SK-MEL-5 (cell line): ENCODE results near the gene CORO2B. TPM values are rescaled to one million over a fixed set of nuclear protein-coding genes. Genes with fewer than 3 reads are reported as not detected.

Experiments
- DNase-seq: peaks from one replicate; pipeline ENCODE4 v3.0.0-alpha.2; 2016; ENCODE audit warnings: low read depth, low spot score
- in situ Hi-C: cut with HindIII; loops from 2 replicates; pipeline ENCODE4 v1.10.0; 2016; ENCODE audit warnings: low sequenced_read_pairs, high pct_unique_total_duplicates, low pct_unique_long_range_greater_than_20kb
- polyA plus RNA-seq, 2 experiments: library from polyadenylated mRNA; depleted of rRNA; stranded (reverse); fragments of >200 nt; gene quantifications; 2 replicates each; pipeline ENCODE4 v1.2.3, GENCODE V29; 2015
- total RNA-seq: library from RNA; depleted of rRNA; stranded (reverse); fragments of >200 nt; shearing (Covaris generic); gene quantifications from 2 replicates; pipeline ENCODE4 v1.2.3, GENCODE V29; 2014; rRNA removed

Gene CORO2B
- total RNA-seq = 0.13 TPM in 1 of 2 replicates, not detected in the other
- 0.03 and 0.06 TPM in 2 replicates for polyA plus RNA-seq (2015; cell fraction: cytosol; rRNA removed)
- not detected in 2 replicates for polyA plus RNA-seq (2015; cell fraction: nucleus; rRNA removed)

- in situ Hi-C loops = no loop called here
- DNase-seq = no peak
Measured at GRCh38 chr15:68578980-68579935, at the start of gene CORO2B. TSS of gene CORO2B (plus strand) at chr15:68578993. CDS start at chr15:68579263, 270 bp downstream.

GRCh38 chr15:68531387-68532179 lies 47.2 kb upstream of the CORO2B start:
- DNase-seq = no peak
- in situ Hi-C loops = no loop called here

DNA sequence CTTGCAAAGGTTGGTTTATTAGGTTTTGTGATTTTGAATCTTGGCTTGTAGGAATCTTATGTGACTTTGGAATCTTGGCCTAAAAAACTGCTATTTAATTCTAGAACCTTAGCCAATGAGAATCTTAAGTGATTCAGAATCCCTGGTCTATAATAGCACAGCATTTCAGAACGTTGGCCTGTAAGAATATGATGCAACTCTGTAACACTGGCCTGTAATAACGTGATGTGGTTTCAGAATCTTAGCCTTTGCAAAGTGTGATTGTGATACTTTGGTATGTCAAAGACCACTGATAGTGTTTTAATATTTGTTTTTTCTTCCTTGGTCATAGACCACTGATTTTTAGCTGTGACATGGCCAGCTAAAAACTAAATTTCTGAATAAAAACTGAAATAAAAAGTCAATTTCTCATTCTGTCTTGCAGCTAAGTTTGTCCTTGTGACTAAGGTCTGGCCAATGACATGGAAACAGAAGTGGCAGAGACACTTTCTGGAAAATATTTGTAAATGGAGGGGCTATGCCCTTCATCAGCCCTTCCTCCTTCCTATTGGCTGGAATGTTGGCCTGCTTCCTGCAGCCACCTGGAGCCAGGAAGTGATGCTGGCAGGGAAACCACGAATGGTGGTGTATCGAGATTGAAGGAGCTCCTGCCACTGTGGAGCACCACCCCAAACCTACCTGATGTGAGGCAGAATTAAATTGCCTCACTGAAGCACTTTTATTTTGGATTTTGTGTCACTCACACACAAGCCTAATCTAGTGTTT lies 42.3 kb upstream of the CORO2B start:
- DNase-seq = no peak
- in situ Hi-C loops = no loop called here

- no peak for DNase-seq
- in situ Hi-C loops = no loop called here
Measured at GRCh38 chr15:68537097-68537496, 41.7 kb upstream of the CORO2B start.

GRCh38 chr15:68537506-68537905 lies 41.3 kb upstream of the CORO2B start:
- DNase-seq = no peak

GRCh38 chr15:68538311-68538710 lies 40.5 kb upstream of the CORO2B start:
- in situ Hi-C loops = no loop called here
- no peak for DNase-seq

More at GRCh38 chr15:68537506-68537905, 41.3 kb upstream of the CORO2B start:
- in situ Hi-C loops = no loop called here

GRCh38 chr15:68541743-68542142 lies 37.0 kb upstream of the CORO2B start:
- DNase-seq = no peak
- in situ Hi-C loops = no loop called here

DNA sequence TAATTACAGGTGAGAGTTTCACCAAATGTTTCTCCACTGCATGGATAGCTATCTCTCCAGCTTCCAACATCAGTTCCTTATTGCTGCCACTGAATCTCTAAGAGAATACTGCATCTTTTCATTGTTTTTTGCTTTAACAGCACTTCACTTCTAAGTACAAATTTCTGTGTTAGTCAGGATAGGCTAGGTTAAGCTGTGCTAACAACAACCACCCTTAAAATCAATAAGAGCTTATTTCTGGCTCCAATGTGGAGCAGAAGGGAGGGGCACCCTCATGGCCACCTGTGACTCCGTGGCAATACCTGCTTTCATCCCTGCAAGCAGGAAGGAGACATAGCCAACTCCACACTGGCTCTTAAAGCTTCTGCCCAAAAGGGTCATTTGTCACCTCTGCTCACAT lies 36.4 kb upstream of the CORO2B start:
- in situ Hi-C loops = no loop called here

DNA sequence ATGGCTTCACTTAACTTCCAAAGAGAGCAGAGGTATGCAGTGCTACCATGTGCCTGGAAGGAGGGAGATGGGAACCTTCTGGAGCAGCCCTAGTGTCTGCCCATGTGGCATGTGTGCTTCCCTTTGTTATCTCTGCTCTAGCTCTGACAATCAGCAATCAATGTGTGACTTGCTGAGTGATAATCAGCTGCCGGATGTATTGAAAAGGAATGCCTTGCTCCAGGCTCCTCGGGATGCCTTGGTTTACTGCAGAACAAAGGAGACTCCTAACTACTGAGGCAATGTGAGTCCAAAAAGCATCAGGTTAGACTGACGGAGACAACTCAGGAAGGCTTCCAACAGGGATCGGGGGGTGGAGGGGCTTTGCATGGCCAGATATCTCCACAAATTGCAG lies 36.0 kb upstream of the CORO2B start:
- in situ Hi-C loops = no loop called here
- DNase-seq = peak; percentile 18

More for the DNA sequence above, 36.4 kb upstream of the CORO2B start:
- DNase-seq = no peak

DNA sequence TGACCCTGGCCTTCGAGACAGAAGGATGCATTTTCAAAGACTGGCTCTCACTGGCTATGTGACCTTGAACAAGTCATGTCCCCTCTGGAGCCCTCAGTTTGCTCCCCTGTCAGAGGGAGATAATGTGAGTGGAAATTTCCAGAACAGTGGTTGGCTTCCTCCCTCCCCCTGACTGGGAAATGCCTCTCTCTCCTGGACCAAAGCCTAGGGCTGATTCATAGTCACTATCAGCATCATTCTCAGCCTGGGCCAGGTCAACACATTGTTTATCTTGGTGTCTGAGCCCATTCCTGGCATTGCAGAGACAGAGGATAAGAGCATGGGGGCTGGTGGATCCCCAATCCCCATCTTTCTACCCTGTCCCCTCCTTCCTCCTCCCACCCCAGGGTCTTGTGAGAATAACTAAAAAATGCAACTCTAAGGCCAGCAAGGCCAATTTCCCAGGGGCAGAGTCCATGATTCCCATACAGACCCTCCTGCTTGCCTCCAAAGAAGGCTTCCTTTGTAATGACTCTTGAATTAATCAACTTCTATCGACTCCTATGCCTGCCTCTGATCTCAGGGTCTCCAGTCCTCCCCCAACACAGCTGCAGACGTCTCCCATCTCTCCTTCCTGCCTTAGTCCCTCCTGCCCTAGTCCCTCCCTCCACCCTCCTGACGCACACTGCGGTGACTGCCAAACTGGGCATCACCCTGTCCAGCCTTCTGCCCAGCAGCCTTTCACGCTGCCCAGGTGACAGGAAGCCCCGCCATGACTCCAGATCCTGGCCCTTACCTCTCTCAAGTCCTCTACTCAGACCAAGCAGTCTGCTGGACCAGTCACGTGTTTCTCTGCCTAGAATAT lies 35.4 kb upstream of the CORO2B start:
- in situ Hi-C loops = no loop called here
- DNase-seq = no peak

DNA sequence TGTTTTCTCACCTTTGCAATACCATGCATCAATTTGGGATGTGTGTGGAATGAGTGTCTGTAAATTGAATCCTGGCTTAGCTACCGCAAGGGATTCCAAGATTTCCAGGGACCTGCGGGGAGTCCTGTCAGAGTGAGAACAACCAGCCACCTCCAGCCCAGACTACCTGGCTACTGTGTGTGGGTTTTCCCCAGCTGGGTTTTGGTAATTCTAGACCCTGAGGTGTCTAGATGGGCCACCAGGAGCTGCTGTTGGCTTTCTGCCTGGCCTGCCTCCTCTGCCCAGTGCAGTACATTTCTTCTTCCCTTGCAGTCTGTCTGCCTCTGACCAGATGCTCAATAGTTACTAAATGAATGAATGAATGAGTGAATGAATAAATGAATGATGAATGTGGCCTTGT lies 32.5 kb upstream of the CORO2B start:
- in situ Hi-C loops = no loop called here
- no peak for DNase-seq

- no peak for DNase-seq
- in situ Hi-C loops = no loop called here
Measured at GRCh38 chr15:68548364-68548763, 30.4 kb upstream of the CORO2B start.

DNA sequence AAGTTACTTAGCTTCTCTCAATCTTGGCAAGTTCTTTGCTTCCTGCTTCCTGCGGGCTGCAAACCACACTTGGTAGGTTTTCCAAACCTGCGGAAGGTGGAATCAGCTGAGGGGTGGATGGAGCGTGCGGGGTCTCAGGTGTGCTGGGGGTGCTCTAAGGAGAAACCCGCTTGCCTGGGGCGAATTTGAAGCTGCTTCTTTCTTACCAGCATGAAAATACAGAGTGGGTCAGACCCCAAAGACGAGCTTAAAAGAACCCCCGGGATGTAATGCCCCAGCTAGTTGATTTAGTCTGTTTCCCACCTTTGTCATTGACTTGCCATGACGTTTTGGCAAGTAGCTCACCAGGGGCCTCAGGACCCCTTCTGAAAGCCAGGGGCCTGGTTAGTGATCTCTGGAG lies 28.8 kb upstream of the CORO2B start:
- in situ Hi-C loops = no loop called here
- DNase-seq = no peak

- DNase-seq = peak; percentile 54
- in situ Hi-C loops = no loop called here
Measured at GRCh38 chr15:68550498-68551295, 28.1 kb upstream of the CORO2B start.

GRCh38 chr15:68551296-68551635 lies 27.5 kb upstream of the CORO2B start:
- in situ Hi-C loops = no loop called here
- DNase-seq = no peak

DNA sequence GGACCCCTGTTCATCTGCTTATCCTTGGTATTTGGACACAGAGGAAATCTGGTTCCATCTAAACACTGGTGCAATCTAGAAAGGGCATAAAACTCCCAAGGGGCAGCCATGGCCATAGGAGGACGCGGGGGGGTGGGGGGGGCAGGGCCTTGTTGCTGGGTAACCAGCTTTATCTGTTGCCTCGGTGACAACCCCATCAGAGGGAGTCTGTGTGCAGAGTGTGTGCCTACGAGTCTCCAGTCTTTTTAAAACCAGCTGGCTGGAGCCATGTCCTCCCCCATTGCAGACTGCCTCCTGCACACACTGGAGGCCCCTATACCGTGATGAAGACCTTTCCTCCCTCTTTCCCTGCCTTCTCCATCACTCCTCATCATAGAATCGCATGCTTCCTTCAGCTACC lies 26.4 kb upstream of the CORO2B start:
- in situ Hi-C loops = no loop called here
- DNase-seq = no peak
